ENCODE data around the gene CTSH.

Gene CTSH

DNA sequence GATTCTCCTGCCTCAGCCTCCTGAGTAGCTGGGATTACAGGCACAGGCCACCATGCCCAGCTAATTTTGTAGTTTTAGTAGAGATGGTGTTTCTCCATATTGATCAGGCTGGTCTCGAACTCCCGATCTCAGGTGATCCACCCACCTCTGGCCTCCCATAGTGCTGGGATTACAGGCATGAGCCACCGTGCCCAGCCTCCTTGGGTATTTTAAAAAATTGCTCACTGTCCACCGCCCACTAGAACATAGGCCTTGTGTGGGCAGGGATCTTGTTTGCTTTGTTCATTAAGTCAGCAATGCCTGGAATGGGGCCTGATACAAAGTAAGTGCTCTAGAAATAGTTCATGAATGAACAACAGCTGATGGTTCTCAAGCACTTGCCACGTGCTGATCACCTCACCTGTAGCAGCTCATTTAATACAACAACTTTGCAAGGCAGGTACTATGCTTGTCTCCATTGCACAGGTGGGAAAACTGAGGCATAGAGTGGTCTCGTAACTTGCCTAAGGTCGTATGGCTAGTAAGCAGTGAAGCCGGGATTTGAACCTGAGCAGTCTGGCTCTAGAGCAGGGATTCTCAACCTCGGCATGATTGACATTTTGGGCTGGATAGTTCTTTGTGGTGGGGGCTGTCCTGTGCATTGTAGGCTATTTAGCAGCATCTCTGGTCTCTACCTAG is 12.7 kb upstream of the CTSH start:
- Mint-ChIP-seq H3K36me3 (peaks cover 6% of the 10 kb centered on the region), H3K4me1 (peaks cover 6% of the 10 kb centered on the region), H3K27ac (no peak overlapping the region), H3K27me3 (no peaks in the 10 kb centered on the region), H3K4me3 (no peak overlapping the region), H3K9me3 (no peaks in the 10 kb centered on the region)
- ATAC-seq, result no peak

GRCh38 chr15:78956937-78957336 is 12.1 kb upstream of the CTSH start:
- Mint-ChIP-seq H3K27ac (no peak overlapping the region), H3K9me3 (no peaks in the 10 kb centered on the region), H3K4me3 (no peak overlapping the region), H3K4me1 (peaks cover 12% of the 10 kb centered on the region), H3K27me3 (no peaks in the 10 kb centered on the region), H3K36me3 (peaks cover 6% of the 10 kb centered on the region)
- ATAC-seq, result no peak

GRCh38 chr15:78955355-78955754 is 10.5 kb upstream of the CTSH start:
- no peak for ATAC-seq
- Mint-ChIP-seq H3K9me3 (no peaks in the 10 kb centered on the region), H3K4me3 (no peak overlapping the region), H3K4me1 (peaks cover 24% of the 10 kb centered on the region), H3K36me3 (no peaks in the 10 kb centered on the region), H3K27me3 (no peaks in the 10 kb centered on the region), H3K27ac (no peak overlapping the region)

DNA sequence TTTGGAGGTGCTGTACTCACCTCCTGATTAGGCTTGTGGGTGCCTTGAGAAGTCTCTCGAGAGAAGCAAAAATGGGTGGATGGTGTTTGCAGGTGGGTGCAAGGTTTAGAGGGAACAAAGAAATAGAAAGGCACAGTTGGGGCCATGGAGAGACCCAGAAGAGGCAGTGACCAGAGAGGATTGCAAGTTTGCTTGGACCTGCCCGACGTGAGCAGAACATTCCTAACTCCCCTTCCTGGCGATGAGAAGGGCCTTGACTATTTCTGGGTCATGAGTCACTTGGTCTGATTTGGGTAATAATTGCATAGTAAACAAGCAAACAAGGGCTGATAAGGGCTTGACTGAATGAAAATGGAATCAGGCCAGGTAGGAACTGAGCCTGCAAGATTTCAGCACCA is 7.0 kb upstream of the CTSH start:
- H3K9me3 Mint-ChIP-seq, result no peaks in the 10 kb centered on the region
- H3K4me3 Mint-ChIP-seq, result peak overlapping the region; percentile 22
- H3K27me3 Mint-ChIP-seq, result no peaks in the 10 kb centered on the region
- ATAC-seq, result no peak
- H3K27ac Mint-ChIP-seq, result peak overlapping the region; percentile 61
- H3K36me3 Mint-ChIP-seq, result no peaks in the 10 kb centered on the region
- H3K4me1 Mint-ChIP-seq, result peaks cover 24% of the 10 kb centered on the region

- ATAC-seq, result peak; percentile 89
- Mint-ChIP-seq H3K4me3 (peak overlapping the region; percentile 22), H3K27ac (peak overlapping the region; percentile 61)
Observed at GRCh38 chr15:78950902-78951840, 6.3 kb upstream of the CTSH start.

GRCh38 chr15:78950343-78950742 is 5.5 kb upstream of the CTSH start:
- Mint-ChIP-seq H3K36me3 (no peaks in the 10 kb centered on the region), H3K27me3 (no peaks in the 10 kb centered on the region), H3K4me1 (peaks cover 35% of the 10 kb centered on the region), H3K4me3 (no peak overlapping the region), H3K9me3 (no peaks in the 10 kb centered on the region), H3K27ac (no peak overlapping the region)
- ATAC-seq, result no peak

More at GRCh38 chr15:78950902-78951840, 6.3 kb upstream of the CTSH start:
- Mint-ChIP-seq H3K9me3 (no peaks in the 10 kb centered on the region), H3K36me3 (no peaks in the 10 kb centered on the region), H3K27me3 (no peaks in the 10 kb centered on the region), H3K4me1 (peaks cover 27% of the 10 kb centered on the region)

GRCh38 chr15:78949461-78949860 is 4.6 kb upstream of the CTSH start:
- Mint-ChIP-seq H3K4me3 (no peak overlapping the region), H3K9me3 (no peaks in the 10 kb centered on the region), H3K27ac (no peak overlapping the region), H3K27me3 (no peaks in the 10 kb centered on the region), H3K36me3 (no peaks in the 10 kb centered on the region), H3K4me1 (peaks cover 39% of the 10 kb centered on the region)
- no peak for ATAC-seq

DNA sequence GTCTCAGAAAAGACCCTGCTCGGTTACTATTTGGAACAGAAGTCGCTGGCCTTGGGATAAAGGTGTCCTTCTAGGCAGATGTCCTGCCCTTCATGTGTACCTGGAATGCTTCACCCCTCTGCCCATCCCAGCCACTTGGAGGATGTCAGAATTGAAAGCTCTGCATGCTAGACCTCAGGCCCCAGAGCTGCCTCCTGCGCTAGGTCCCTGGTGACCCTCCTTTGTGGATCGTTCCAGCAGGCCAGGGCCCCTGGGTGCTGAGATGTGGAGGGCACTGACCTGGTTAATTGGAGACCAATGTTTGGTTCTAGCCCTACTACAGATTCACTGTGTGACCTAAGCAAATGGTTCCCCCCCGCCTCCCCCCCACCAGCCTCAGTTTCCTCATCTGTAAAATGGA is 2.7 kb upstream of the CTSH start:
- H3K9me3 Mint-ChIP-seq, result no peaks in the 10 kb centered on the region
- H3K36me3 Mint-ChIP-seq, result peaks cover 17% of the 10 kb centered on the region
- no peak overlapping the region for H3K4me3 Mint-ChIP-seq
- peaks cover 36% of the 10 kb centered on the region for H3K4me1 Mint-ChIP-seq
- ATAC-seq, result no peak
- peak overlapping the region; percentile 31 for H3K27ac Mint-ChIP-seq
- no peaks in the 10 kb centered on the region for H3K27me3 Mint-ChIP-seq

DNA sequence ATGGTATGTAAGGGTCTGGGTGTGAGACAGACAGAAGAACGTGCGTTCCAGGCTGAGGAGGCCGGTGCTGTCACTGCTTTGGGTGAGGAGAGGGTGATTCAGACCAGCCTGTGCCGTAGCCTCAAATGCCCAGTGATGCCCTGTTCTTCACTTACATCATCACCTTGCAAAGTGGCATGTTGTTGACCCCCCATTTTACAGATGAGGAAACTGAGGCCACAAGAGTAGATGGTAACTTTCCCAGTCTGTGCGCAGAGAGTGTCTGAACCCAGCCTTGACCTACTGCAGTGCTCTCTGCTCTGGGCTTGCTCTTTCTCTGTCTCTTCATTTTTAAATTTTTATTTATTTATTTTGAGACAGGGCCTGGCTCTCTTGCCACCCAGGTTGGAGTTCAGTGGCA is 1.6 kb upstream of the CTSH start:
- Mint-ChIP-seq H3K36me3 (peaks cover 27% of the 10 kb centered on the region), H3K27me3 (no peaks in the 10 kb centered on the region), H3K9me3 (no peaks in the 10 kb centered on the region)

DNA sequence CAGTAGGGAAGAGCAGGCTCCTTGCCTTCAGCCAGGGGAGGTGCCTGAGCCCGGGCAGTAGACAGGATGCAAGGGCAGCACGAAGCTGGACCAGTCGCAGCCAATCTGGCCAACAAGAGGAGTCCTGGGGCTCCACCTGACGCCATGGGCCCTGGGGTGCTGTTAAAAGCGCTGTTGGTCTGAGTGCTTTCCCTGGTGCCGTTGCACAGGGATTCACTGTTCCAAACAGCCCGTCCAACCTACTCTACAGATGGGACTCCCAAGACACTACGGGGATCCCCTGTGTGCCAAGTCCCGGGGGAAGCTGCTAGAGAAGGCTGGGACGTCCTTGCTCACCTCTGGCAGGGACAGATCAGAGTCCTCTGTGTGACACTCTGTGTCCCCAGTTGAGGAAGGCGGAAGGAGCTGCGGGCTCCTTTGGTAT is 632 bp downstream of the CTSH start:
- peaks cover 33% of the 10 kb centered on the region for H3K4me1 Mint-ChIP-seq
- peak overlapping the region; percentile 93 for H3K27ac Mint-ChIP-seq
- H3K4me3 Mint-ChIP-seq, result peak overlapping the region; percentile 98
- peak; percentile 46 for ATAC-seq
- H3K36me3 Mint-ChIP-seq, result peaks cover 32% of the 10 kb centered on the region
- no peaks in the 10 kb centered on the region for H3K27me3 Mint-ChIP-seq
- H3K9me3 Mint-ChIP-seq, result no peaks in the 10 kb centered on the region

More for the DNA sequence above, 1.6 kb upstream of the CTSH start:
- Mint-ChIP-seq H3K4me3 (peak overlapping the region; percentile 52), H3K4me1 (peaks cover 31% of the 10 kb centered on the region), H3K27ac (peak overlapping the region; percentile 93)
- ATAC-seq, result no peak

- Mint-ChIP-seq H3K4me1 (peaks cover 38% of the 10 kb centered on the region), H3K27ac (peak overlapping the region; percentile 93), H3K27me3 (no peaks in the 10 kb centered on the region), H3K36me3 (peaks cover 34% of the 10 kb centered on the region), H3K4me3 (peak overlapping the region; percentile 98), H3K9me3 (no peaks in the 10 kb centered on the region)
- no peak for ATAC-seq
Observed at GRCh38 chr15:78943692-78944091, 1.2 kb downstream of the CTSH start.

DNA sequence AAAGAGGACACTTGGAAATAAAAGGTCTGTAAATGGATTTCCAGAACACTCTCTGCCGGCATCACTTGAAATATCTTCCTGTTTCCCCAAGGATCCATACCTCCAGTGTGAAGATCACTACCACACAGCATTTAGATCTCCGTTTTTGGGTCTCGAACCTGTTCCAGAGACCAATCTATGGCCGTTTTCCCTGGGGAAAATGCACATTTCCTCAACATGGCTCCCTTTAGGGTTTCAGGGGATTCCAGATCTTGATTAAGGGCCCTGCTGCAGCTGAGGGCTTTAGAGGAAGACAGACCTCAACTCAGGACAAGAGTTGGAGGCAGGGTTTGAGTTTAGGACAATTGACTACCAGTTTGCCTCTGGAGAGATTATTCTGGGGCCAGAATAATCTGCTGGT is 2.1 kb downstream of the CTSH start:
- H3K4me3 Mint-ChIP-seq, result peak overlapping the region; percentile 98
- no peaks in the 10 kb centered on the region for H3K27me3 Mint-ChIP-seq
- H3K27ac Mint-ChIP-seq, result peak overlapping the region; percentile 93

DNA sequence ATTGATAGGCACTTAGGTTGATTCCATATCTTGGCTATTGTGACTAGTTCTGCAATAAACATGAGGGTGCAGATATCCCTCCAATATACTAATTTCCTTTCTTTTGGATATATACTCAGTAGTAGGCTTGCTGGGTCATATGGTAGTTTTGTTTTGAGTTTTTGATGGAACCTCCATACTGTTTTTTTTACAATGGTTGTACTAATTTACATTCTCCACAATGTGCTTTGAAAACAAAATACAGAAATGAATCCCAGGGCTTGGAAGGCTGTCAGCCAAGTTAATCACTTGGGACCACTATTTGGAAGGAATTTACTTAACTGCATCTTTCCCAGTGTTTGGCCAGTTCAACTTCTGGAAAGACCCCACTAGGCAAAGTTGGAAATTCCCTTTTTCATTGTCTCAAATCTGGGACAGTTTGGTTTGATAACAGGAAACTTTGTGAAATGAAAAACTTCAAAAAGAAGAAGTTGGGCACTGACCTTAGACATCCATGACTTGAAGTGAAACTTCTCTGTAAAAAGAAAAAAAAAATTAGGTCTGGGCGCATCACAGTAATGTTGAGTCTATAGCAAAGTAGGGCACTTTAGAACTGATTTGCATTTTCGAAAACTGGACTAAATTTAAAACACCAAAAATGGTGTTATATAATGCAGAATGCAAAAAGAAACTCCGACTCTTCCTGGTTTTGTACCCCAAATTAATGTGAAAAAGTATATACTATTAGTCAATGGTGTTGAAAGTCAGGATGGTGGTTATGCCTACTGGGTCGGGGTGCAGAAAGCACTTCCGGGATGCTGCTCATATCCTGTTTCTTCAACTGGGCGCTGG is 6.0 kb downstream of the CTSH start:
- Mint-ChIP-seq H3K27ac (peak overlapping the region; percentile 93), H3K4me1 (peaks cover 60% of the 10 kb centered on the region), H3K36me3 (peaks cover 70% of the 10 kb centered on the region), H3K4me3 (peak overlapping the region; percentile 75), H3K27me3 (no peaks in the 10 kb centered on the region), H3K9me3 (peaks cover 3% of the 10 kb centered on the region)
- ATAC-seq, result peak; percentile 92

More for the DNA sequence above, 2.1 kb downstream of the CTSH start:
- peaks cover 43% of the 10 kb centered on the region for H3K36me3 Mint-ChIP-seq
- H3K9me3 Mint-ChIP-seq, result peaks cover 3% of the 10 kb centered on the region
- peaks cover 48% of the 10 kb centered on the region for H3K4me1 Mint-ChIP-seq
- ATAC-seq, result no peak

DNA sequence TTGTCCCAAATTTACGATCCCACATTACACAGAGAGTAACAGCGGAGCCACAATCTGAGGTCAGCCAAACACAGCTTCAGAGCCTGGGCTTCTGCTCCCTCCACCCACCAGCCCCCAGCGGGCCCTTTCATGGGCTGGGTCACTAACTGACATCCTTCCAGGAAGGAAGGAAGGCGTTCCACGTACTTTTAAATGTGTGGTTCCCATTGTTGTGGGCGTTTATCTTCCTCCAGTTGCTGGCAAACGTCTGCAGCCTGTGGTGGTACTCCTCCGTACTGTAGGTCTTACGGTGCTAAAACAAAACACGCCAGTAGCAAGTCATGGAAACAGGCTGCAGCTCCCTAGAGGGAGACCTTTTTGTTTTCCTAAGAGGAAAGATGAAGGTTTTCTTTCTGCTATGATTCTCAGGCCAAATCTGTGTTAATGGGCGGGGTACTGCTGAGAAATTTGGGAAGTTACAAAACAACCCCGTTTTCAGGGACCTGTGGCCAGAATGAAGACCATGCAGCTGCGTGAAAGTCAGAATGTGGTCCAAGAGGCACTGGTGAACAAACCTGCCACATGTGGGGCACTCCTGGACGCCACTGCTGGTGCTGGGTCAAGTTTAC is 7.6 kb downstream of the CTSH start:
- H3K27me3 Mint-ChIP-seq, result no peaks in the 10 kb centered on the region
- H3K36me3 Mint-ChIP-seq, result peaks cover 70% of the 10 kb centered on the region
- H3K4me1 Mint-ChIP-seq, result peaks cover 66% of the 10 kb centered on the region
- ATAC-seq, result no peak
- H3K9me3 Mint-ChIP-seq, result peaks cover 3% of the 10 kb centered on the region
- peak overlapping the region; percentile 38 for H3K4me3 Mint-ChIP-seq
- peak overlapping the region; percentile 93 for H3K27ac Mint-ChIP-seq

GRCh38 chr15:78934655-78935023 is 10.2 kb downstream of the CTSH start:
- H3K36me3 Mint-ChIP-seq, result peaks cover 76% of the 10 kb centered on the region
- no peak overlapping the region for H3K4me3 Mint-ChIP-seq
- peaks cover 3% of the 10 kb centered on the region for H3K9me3 Mint-ChIP-seq
- H3K27ac Mint-ChIP-seq, result peak overlapping the region; percentile 51
- H3K27me3 Mint-ChIP-seq, result no peaks in the 10 kb centered on the region
- ATAC-seq, result no peak
- peaks cover 64% of the 10 kb centered on the region for H3K4me1 Mint-ChIP-seq
